AG04450 (cell line): ENCODE data around the gene DKK2. TPM values are rescaled to one million over a fixed set of nuclear protein-coding genes. Genes with fewer than 3 reads are reported as not detected.

Experiments used
- CTCF ChIA-PET: fragments of 300-600, 350-600 bp; formaldehyde crosslinking; extraction: SDS; loops from one replicate; lab custom pipeline; 2022; ENCODE audit warnings: antibody characterized with exemption, inconsistent platforms; lab: Charles Lee
- POLR2A ChIA-PET: fragments of 350-600 bp; formaldehyde crosslinking; extraction: SDS; loops from one replicate; lab custom pipeline; 2021; ENCODE audit warnings: antibody characterized with exemption, inconsistent platforms; lab: Yijun Ruan, JAX
- DNase-seq: peaks from one replicate; pipeline ENCODE4 v3.0.0-alpha.2; 2011; ENCODE audit warnings: low read depth, low spot score
- H3K27ac ChIP-seq: one replicate; pipeline ENCODE4 v1.5.1; 2012; ENCODE audit warnings: low read depth, low read length, control low read depth
- H3K27me3 ChIP-seq: one replicate; pipeline ENCODE4 v1.6.0; 2012; ENCODE audit warnings: low read length; ENCODE audit not compliant: control insufficient read depth, insufficient read depth
- H3K4me3 ChIP-seq: 2 replicates; pipeline ENCODE4 v1.5.1; 2011; ENCODE audit warnings: mild to moderate bottlenecking, low read depth, low read length, control low read depth
- H3K9me3 ChIP-seq: 2 replicates; pipeline ENCODE4 v1.5.1; 2012; ENCODE audit warnings: low read length; ENCODE audit not compliant: control insufficient read depth, insufficient read depth
- CTCF ChIP-seq: IDR thresholded peaks from 2 replicates; pipeline ENCODE4 v1.5.1; 2011; ENCODE audit warnings: low read depth, low read length, control low read depth, inconsistent platforms
- polyA plus RNA-seq: library from polyadenylated mRNA; depleted of rRNA; stranded (reverse); fragments of >200 nt; gene quantifications from 2 replicates; pipeline ENCODE4 v1.2.3, GENCODE V29; 2011

The DKK2 gene
- polyA plus RNA-seq, 1 experiment, result 0.74 TPM

GRCh38 chr4:107018344-107018735 is 17.8 kb downstream of the DKK2 start:
- H3K27ac ChIP-seq, result no peak overlapping the region
- H3K27me3 ChIP-seq, result no peaks in the 10 kb centered on the region
- no peak for DNase-seq
- POLR2A ChIA-PET, result no interaction called here
- CTCF ChIA-PET, result no interaction called here
- no peak for TF ChIP-seq CTCF
- no peak overlapping the region for H3K4me3 ChIP-seq
- no peaks in the 10 kb centered on the region for H3K9me3 ChIP-seq

- H3K9me3 ChIP-seq, result no peaks in the 10 kb centered on the region
- H3K27ac ChIP-seq, result no peak overlapping the region
- no peak for TF ChIP-seq CTCF
- no peak for DNase-seq
- ChIA-PET POLR2A (no interaction called here), CTCF (no interaction called here)
- H3K27me3 ChIP-seq, result no peaks in the 10 kb centered on the region
- no peak overlapping the region for H3K4me3 ChIP-seq
Observed at GRCh38 chr4:107017443-107018343, 18.4 kb downstream of the DKK2 start.

GRCh38 chr4:107011312-107011711 is 24.8 kb downstream of the DKK2 start:
- Histone ChIP-seq H3K9me3 (no peaks in the 10 kb centered on the region), H3K4me3 (no peak overlapping the region), H3K27me3 (no peaks in the 10 kb centered on the region), H3K27ac (no peak overlapping the region)
- DNase-seq, result no peak
- ChIA-PET POLR2A (no interaction called here), CTCF (no interaction called here)
- TF ChIP-seq CTCF, result no peak

GRCh38 chr4:107009196-107009968 is 26.7 kb downstream of the DKK2 start:
- H3K27me3 ChIP-seq, result no peaks in the 10 kb centered on the region
- no peak for DNase-seq
- CTCF ChIA-PET, result no interaction called here
- POLR2A ChIA-PET, result no interaction called here
- no peak overlapping the region for H3K4me3 ChIP-seq
- H3K27ac ChIP-seq, result no peak overlapping the region
- H3K9me3 ChIP-seq, result no peaks in the 10 kb centered on the region
- TF ChIP-seq CTCF, result no peak

- ChIA-PET POLR2A (no interaction called here), CTCF (no interaction called here)
- no peak for TF ChIP-seq CTCF
- Histone ChIP-seq H3K9me3 (no peaks in the 10 kb centered on the region), H3K4me3 (no peak overlapping the region), H3K27ac (no peak overlapping the region), H3K27me3 (no peaks in the 10 kb centered on the region)
- DNase-seq, result no peak
Observed at GRCh38 chr4:107008115-107008514, 28.0 kb downstream of the DKK2 start.
